MM.1S (cell line): ENCODE data around the gene SEPTIN7.

Experiments used
- DNase-seq: peaks from one replicate; pipeline ENCODE4 v3.0.0-alpha.2; 2015
- H2AFZ ChIP-seq: fragments of 300-600 bp; sonication (generic); 2 replicates; pipeline ENCODE4 v1.6.0; 2016; ENCODE audit warnings: antibody characterized with exemption, low read length
- H3F3A ChIP-seq: fragments of 300-600 bp; sonication (generic); 2 replicates; pipeline ENCODE4 v1.6.1; 2016; ENCODE audit warnings: mild to moderate bottlenecking, antibody characterized with exemption, low read length, moderate library complexity, mixed read lengths; ENCODE audit not compliant: insufficient read depth
- H3K27ac ChIP-seq: fragments of 300-600 bp; sonication (generic); 2 replicates; pipeline ENCODE4 v1.5.1; 2016; ENCODE audit warnings: mild to moderate bottlenecking, low read length
- H3K27me3 ChIP-seq: fragments of 300-600 bp; sonication (generic); replicated peaks from 2 replicates; pipeline ENCODE4 v1.6.0; 2016; ENCODE audit warnings: low read length; ENCODE audit not compliant: insufficient read depth
- H3K36me3 ChIP-seq: fragments of 300-600 bp; sonication (generic); replicated peaks from 2 replicates; pipeline ENCODE4 v1.6.1; 2016; ENCODE audit warnings: mild to moderate bottlenecking, low read length, mixed read lengths; ENCODE audit not compliant: insufficient read depth
- H3K4me1 ChIP-seq: fragments of 300-600 bp; sonication (generic); 2 replicates; pipeline ENCODE4 v1.6.1; 2016; ENCODE audit warnings: low read length, mixed read lengths
- H3K4me2 ChIP-seq: fragments of 300-600 bp; sonication (generic); 2 replicates; pipeline ENCODE4 v1.6.0; 2016; ENCODE audit warnings: low read depth, low read length
- H3K4me3 ChIP-seq: fragments of 300-600 bp; sonication (generic); 2 replicates; pipeline ENCODE4 v1.5.1; 2016; ENCODE audit warnings: low read length, mixed read lengths
- H3K79me2 ChIP-seq: fragments of 300-600 bp; sonication (generic); 2 replicates; pipeline ENCODE4 v1.6.1; 2016; ENCODE audit warnings: mixed run types, low read length, mixed read lengths
- H3K9ac ChIP-seq: fragments of 300-600 bp; sonication (generic); 2 replicates; pipeline ENCODE4 v1.6.1; 2016; ENCODE audit warnings: low read length, mixed read lengths
- H3K9me2 ChIP-seq: fragments of 300-600 bp; sonication (generic); replicated peaks from 2 replicates; pipeline ENCODE4 v1.6.1; 2016; ENCODE audit warnings: mild to moderate bottlenecking, low read length, mixed read lengths; ENCODE audit not compliant: insufficient read depth
- H3K9me3 ChIP-seq: fragments of 300-600 bp; sonication (generic); replicated peaks from 2 replicates; pipeline ENCODE4 v1.6.1; 2016; ENCODE audit warnings: mild to moderate bottlenecking, low read length, mixed read lengths; ENCODE audit not compliant: insufficient read depth
- H4K20me1 ChIP-seq: fragments of 300-600 bp; sonication (generic); 2 replicates; pipeline ENCODE4 v1.6.1; 2016; ENCODE audit warnings: mild to moderate bottlenecking, low read length, moderate library complexity, mixed read lengths; ENCODE audit not compliant: insufficient read depth
- CTCF ChIP-seq: fragments of 300-600 bp; sonication (generic); IDR thresholded peaks from 2 replicates; pipeline ENCODE4 v1.5.1; 2016; ENCODE audit warnings: antibody characterized with exemption, low read length, mixed read lengths
- EZH2 ChIP-seq: fragments of 300-600 bp; sonication (generic); optimal IDR thresholded peaks from 2 replicates; pipeline ENCODE3; 2017; ENCODE audit warnings: low read depth, mild to moderate bottlenecking, antibody characterized with exemption, low read length, mixed read lengths
- EZH2phosphoT487 ChIP-seq: fragments of 300-600 bp; sonication (generic); IDR thresholded peaks from 2 replicates; pipeline ENCODE4 v1.6.1; 2018; ENCODE audit warnings: antibody characterized with exemption, low read length

Gene SEPTIN7

GRCh38 chr7:35785250-35785649 lies 15.6 kb upstream of the SEPTIN7 start:
- H2AFZ ChIP-seq: no peak overlapping the region
- H3K9ac ChIP-seq: no peak overlapping the region
- H3K27ac ChIP-seq: no peak overlapping the region
- no peaks in the 10 kb centered on the region for H3K9me2 ChIP-seq
- no peak for DNase-seq
- no peaks in the 10 kb centered on the region for H4K20me1 ChIP-seq
- H3K4me2 ChIP-seq: no peak overlapping the region
- H3F3A ChIP-seq: no peaks in the 10 kb centered on the region
- H3K9me3 ChIP-seq: no peaks in the 10 kb centered on the region
- no peak for TF ChIP-seq EZH2phosphoT487
- no peak for TF ChIP-seq CTCF
- TF ChIP-seq EZH2: no peak
- H3K36me3 ChIP-seq: no peaks in the 10 kb centered on the region
- H3K27me3 ChIP-seq: no peaks in the 10 kb centered on the region
- no peak overlapping the region for H3K4me3 ChIP-seq
- no peaks in the 10 kb centered on the region for H3K79me2 ChIP-seq
- H3K4me1 ChIP-seq: no peaks in the 10 kb centered on the region

GRCh38 chr7:35787925-35788324 lies 12.9 kb upstream of the SEPTIN7 start:
- Histone ChIP-seq H3K9ac (no peak overlapping the region), H3K4me3 (no peak overlapping the region), H3K4me1 (no peaks in the 10 kb centered on the region), H2AFZ (no peak overlapping the region), H3K27me3 (no peaks in the 10 kb centered on the region), H3K27ac (no peak overlapping the region), H3K9me2 (no peaks in the 10 kb centered on the region), H3F3A (no peaks in the 10 kb centered on the region), H3K9me3 (no peaks in the 10 kb centered on the region), H3K4me2 (no peak overlapping the region), H4K20me1 (no peaks in the 10 kb centered on the region), H3K79me2 (no peaks in the 10 kb centered on the region), H3K36me3 (no peaks in the 10 kb centered on the region)
- DNase-seq: no peak
- TF ChIP-seq EZH2phosphoT487: no peak

- Histone ChIP-seq H3K9me3 (no peaks in the 10 kb centered on the region), H3K27ac (no peak overlapping the region)
- DNase-seq: no peak
Observed at GRCh38 chr7:35792472-35792871, 8.4 kb upstream of the SEPTIN7 start.

More at GRCh38 chr7:35792472-35792871, 8.4 kb upstream of the SEPTIN7 start:
- H3K79me2 ChIP-seq: no peaks in the 10 kb centered on the region
- H3K27me3 ChIP-seq: no peaks in the 10 kb centered on the region
- H3K4me3 ChIP-seq: no peak overlapping the region
- H3K4me2 ChIP-seq: no peak overlapping the region
- H3K36me3 ChIP-seq: no peaks in the 10 kb centered on the region
- no peak overlapping the region for H3K9ac ChIP-seq
- no peaks in the 10 kb centered on the region for H3F3A ChIP-seq
- no peaks in the 10 kb centered on the region for H3K9me2 ChIP-seq
- H4K20me1 ChIP-seq: no peaks in the 10 kb centered on the region
- no peak overlapping the region for H2AFZ ChIP-seq
- TF ChIP-seq EZH2 (no peak), EZH2phosphoT487 (no peak), CTCF (no peak)
- no peaks in the 10 kb centered on the region for H3K4me1 ChIP-seq
